K562 (cell line): ENCODE data around the gene SPINK5. TPM values are rescaled to one million over a fixed set of nuclear protein-coding genes. Genes with fewer than 3 reads are reported as not detected.

Source experiments
- ATAC-seq: fragments of 200-7000 bp; cut with Tn5 transposase; 3 replicates; pipeline ENCODE4 v1.9.1; 2020; ENCODE audit warnings: moderate library complexity
- BruUV-seq: library from RNA; stranded (reverse); fragments of 400-500 nt; replicated peaks from 2 replicates; lab custom pipeline; 2021; lab: Mats Ljungman, UMichigan
- CTCF ChIA-PET: fragments of 300-600 bp; formaldehyde crosslinking; extraction: SDS; loops from one replicate; lab custom pipeline; 2021; ENCODE audit warnings: low intra/inter-chr PET ratio; lab: Yijun Ruan, JAX
- POLR2A ChIA-PET: fragments of 300-600, 350-650 bp; sonication (Branson Sonifier 250); formaldehyde crosslinking; extraction: SDS; loops from one replicate; lab custom pipeline; 2021; ENCODE audit warnings: antibody characterized with exemption, inconsistent platforms; lab: Yijun Ruan, JAX
- DNase-seq, 4 experiments: peaks; one replicate each; pipeline versions ENCODE4 v3.0.0 to v3.0.0-alpha.2; 2011 to 2018; ENCODE audit warnings: low spot score in 3 of 4, mixed read lengths in 3 of 4; ENCODE audit errors: extremely low read depth in 1 of 4
- FAIRE-seq: peaks from 2 replicates; lab custom pipeline; 2011; peaks lifted over from hg19 to GRCh38; lab: Jason Lieb, UNC
- H2AFZ ChIP-seq: 2 replicates; pipeline ENCODE4 v1.6.0; 2011; ENCODE audit warnings: low read depth, low read length, control low read depth, inconsistent platforms
- H3K27ac ChIP-seq: fragments of 200-600 bp; 3 replicates; pipeline ENCODE4 v1.8.0; 2011; ENCODE audit warnings: low read depth, mild to moderate bottlenecking, control low read depth, inconsistent platforms, low read length, moderate library complexity, mixed read lengths; ENCODE audit errors: extremely low read depth
- H3K27me3 ChIP-seq, 2 experiments: fragments of 300-600 bp in 1 of 2; 2 replicates in 1 of 2; 3 replicates in 1 of 2; pipeline versions ENCODE4 v1.6.0 to v1.8.0; 2011; ENCODE audit warnings: inconsistent platforms in 2 of 2, low read length in 2 of 2, mild to moderate bottlenecking in 1 of 2, mixed read lengths in 1 of 2, moderate library complexity in 1 of 2; ENCODE audit not compliant: control insufficient read depth in 2 of 2, insufficient read depth in 2 of 2
- H3K36me3 ChIP-seq: fragments of 300-600 bp; 3 replicates; pipeline ENCODE4 v1.8.0; 2011; ENCODE audit warnings: mild to moderate bottlenecking, low read length, inconsistent platforms; ENCODE audit not compliant: control insufficient read depth, insufficient read depth
- H3K4me1 ChIP-seq, 2 experiments: fragments of 200-600 bp in 1 of 2; replicated peaks in 1 of 2; 2 replicates in 1 of 2; 3 replicates in 1 of 2; pipeline versions ENCODE4 v1.5.1 to v1.8.0; 2011; ENCODE audit warnings: inconsistent platforms in 2 of 2, low read length in 2 of 2, mild to moderate bottlenecking in 1 of 2, mixed read lengths in 1 of 2, moderate library complexity in 1 of 2; ENCODE audit not compliant: control insufficient read depth in 2 of 2, insufficient read depth in 2 of 2
- H3K4me2 ChIP-seq: 2 replicates; pipeline ENCODE4 v1.6.1; 2011; ENCODE audit warnings: low read length, control low read depth, inconsistent platforms, mixed read lengths; ENCODE audit not compliant: insufficient read depth
- H3K4me3 ChIP-seq: fragments of 200-600 bp; sonication (generic), shearing (Covaris generic); 2 replicates; pipeline ENCODE4 v1.5.1; 2016; ENCODE audit warnings: control low read depth, inconsistent platforms
- H3K79me2 ChIP-seq: fragments of 200-600 bp; 3 replicates; pipeline ENCODE4 v1.8.0; 2011; ENCODE audit warnings: low read length, inconsistent platforms; ENCODE audit not compliant: control insufficient read depth, insufficient read depth
- H3K9ac ChIP-seq, 2 experiments: 2 replicates each; pipeline versions ENCODE4 v1.6.0 to v1.6.1; 2011; ENCODE audit warnings: low read depth in 2 of 2, low read length in 2 of 2, control low read depth in 1 of 2, inconsistent platforms in 1 of 2, mild to moderate bottlenecking in 1 of 2, mixed read lengths in 1 of 2; ENCODE audit not compliant: insufficient read depth in 1 of 2
- H3K9me1 ChIP-seq: one replicate; pipeline ENCODE4 v1.6.0; 2011; ENCODE audit warnings: inconsistent platforms, mild to moderate bottlenecking, low read length, moderate library complexity; ENCODE audit not compliant: control insufficient read depth, insufficient read depth
- H3K9me3 ChIP-seq: replicated peaks from 2 replicates; pipeline ENCODE4 v1.5.1; 2011; ENCODE audit warnings: low read depth, low read length, inconsistent platforms; ENCODE audit not compliant: control insufficient read depth, insufficient read depth
- H4K20me1 ChIP-seq: replicated peaks from 2 replicates; pipeline ENCODE4 v1.6.1; 2011; ENCODE audit warnings: low read length, inconsistent platforms, mixed read lengths; ENCODE audit not compliant: control insufficient read depth, insufficient read depth
- HOMEZ ChIP-seq: fragments of 250-450 bp; sonication (Bioruptor Pico); IDR thresholded peaks from 2 replicates; pipeline ENCODE4 v1.4.0; 2020; ENCODE audit warnings: mild to moderate bottlenecking, moderate library complexity
- ILF3 ChIP-seq: fragments of 450-650 bp; IDR thresholded peaks from 2 replicates; pipeline ENCODE4 v1.6.1; 2018; ENCODE audit warnings: antibody characterized with exemption, mild to moderate bottlenecking, moderate library complexity, borderline replicate concordance
- JUND ChIP-seq, 2 experiments: IDR thresholded peaks; 2 replicates in 1 of 2; 3 replicates in 1 of 2; pipeline ENCODE4 v1.6.1; 2011; ENCODE audit warnings: borderline replicate concordance in 2 of 2, low read depth in 2 of 2, low read length in 2 of 2, improper control_type of control experiment in 1 of 2, missing biosample characterization in 1 of 2, missing genetic modification characterization in 1 of 2, missing genetic modification reagents in 1 of 2
- MYNN ChIP-seq, 2 experiments: sonication (generic); formaldehyde crosslinking in 1 of 2; IDR thresholded peaks; 2 replicates each; pipeline versions ENCODE4 v1.5.0 to v1.6.1; 2016 to 2020; ENCODE audit warnings: antibody characterized with exemption in 1 of 2, missing genetic modification reagents in 1 of 2
- POLR3G ChIP-seq: IDR thresholded peaks from 2 replicates; pipeline ENCODE4 v1.6.1; 2011; ENCODE audit not compliant: insufficient read length, insufficient replicate concordance; ENCODE audit errors: extremely low read depth
- RFX7 ChIP-seq: fragments of 250-450 bp; sonication (Bioruptor Pico); IDR thresholded peaks from 2 replicates; pipeline ENCODE4 v1.5.1; 2021; ENCODE audit warnings: mild to moderate bottlenecking
- SIRT6 ChIP-seq: IDR thresholded peaks from one replicate; pipeline ENCODE4 v1.6.1; 2012; ENCODE audit warnings: low read depth, mild to moderate bottlenecking, control low read depth, inconsistent platforms, low read length, moderate library complexity
- SMARCC2 ChIP-seq: fragments of 450-650 bp; IDR thresholded peaks from 2 replicates; pipeline ENCODE4 v1.6.1; 2017; ENCODE audit warnings: antibody characterized with exemption, moderate library complexity, mild to moderate bottlenecking, low read depth
- TEAD1 ChIP-seq, 2 experiments: fragments of 450-650 bp in 1 of 2; sonication (generic) in 1 of 2; formaldehyde crosslinking; IDR thresholded peaks; 2 replicates each; pipeline versions ENCODE4 v1.4.0 to v1.8.0; 2020 to 2022; ENCODE audit warnings: mild to moderate bottlenecking in 2 of 2, missing genetic modification reagents in 1 of 2
- USF2 ChIP-seq: sonication (generic); formaldehyde crosslinking; IDR thresholded peaks from 2 replicates; pipeline ENCODE4 v1.5.0; 2020; ENCODE audit warnings: missing genetic modification reagents
- WHSC1 ChIP-seq: IDR thresholded peaks from one replicate; pipeline ENCODE4 v1.6.1; 2012; ENCODE audit warnings: low read length, control low read depth, inconsistent platforms
- ZNF134 ChIP-seq: fragments of 250-450 bp; sonication (Bioruptor Pico); conservative IDR thresholded peaks from 2 replicates; pipeline ENCODE4 v1.4.0; 2020
- ZNF184 ChIP-seq: sonication (generic); formaldehyde crosslinking; IDR thresholded peaks from 2 replicates; pipeline ENCODE4 v1.5.0; 2020; ENCODE audit warnings: missing genetic modification reagents
- ZNF699 ChIP-seq: fragments of 250-450 bp; sonication (Bioruptor Pico); IDR thresholded peaks from 2 replicates; pipeline ENCODE4 v1.8.0; 2021; ENCODE audit warnings: mild to moderate bottlenecking, moderate library complexity; ENCODE audit not compliant: insufficient replicate concordance
- ZNF764 ChIP-seq: fragments of 250-450 bp; sonication (Bioruptor Pico); IDR thresholded peaks from 2 replicates; pipeline ENCODE4 v1.4.0; 2020; ENCODE audit warnings: low read depth, mild to moderate bottlenecking, moderate library complexity
- ZNF77 ChIP-seq: fragments of 250-450 bp; sonication (Bioruptor Pico); IDR thresholded peaks from 2 replicates; pipeline ENCODE4 v1.5.0; 2020
- WGBS: fragments of 100-300 bp; shearing (Covaris generic); methylation state at CpG from one replicate; pipeline ENCODE4 v1.1.6; 2016; ENCODE audit warnings: low coverage, mixed read lengths; ENCODE audit not compliant: insufficient coverage; ENCODE audit errors: missing lambda C conversion rate; 5-methylcytosine and 5-hydroxymethylcytosine counted together
- in situ Hi-C: fragments of 300-500 bp; cut with MboI; formaldehyde crosslinking; loops from 4 replicates; pipeline ENCODE4 v1.15.0; 2018; ENCODE audit warnings: inconsistent platforms, mixed read lengths
- intact Hi-C: fragments of 100-400 bp; cut with micrococcal nuclease; formaldehyde crosslinking; loops from 2 replicates; pipeline ENCODE4 v1.14.2; 2022
- polyA plus RNA-seq, 8 experiments: library from polyadenylated mRNA; depleted of rRNA in 4 of 8; stranded (reverse) in 5 of 8; unstranded in 3 of 8; fragments of >200 nt; fragmentation: Nextera tagmentation in 2 of 8; fragmentation: Illumina TruSeq in 1 of 8; extraction: Ambion mirVana in 2 of 8; extraction: Trizol in 1 of 8; gene quantifications; 2 replicates each; pipeline versions ENCODE4 v1.2.1 to v1.2.3, GENCODE V29; 2011 to 2014; ENCODE audit warnings: inconsistent platforms in 1 of 8, missing spikeins in 1 of 8
- total RNA-seq, 7 experiments: library from RNA; depleted of rRNA in 6 of 7; stranded (reverse); fragments of >200 nt in 6 of 7; fragmentation: Illumina TruSeq in 2 of 7; extraction: Trizol in 2 of 7; gene quantifications; 2 replicates each; pipeline versions ENCODE4 v1.2.1 to v1.2.3, GENCODE V29; 2011 to 2021; ENCODE audit warnings: low replicate concordance in 1 of 7
- TF ChIP-seq, protein P1 (sequence below), 2 experiments: IDR thresholded peaks; 2 replicates each; pipeline ENCODE4 v1.6.1; 2011; ENCODE audit warnings: borderline replicate concordance in 1 of 2, control low read depth in 1 of 2, low read depth in 1 of 2, low read length in 1 of 2, mild to moderate bottlenecking in 1 of 2, mixed read lengths in 1 of 2, moderate library complexity in 1 of 2; ENCODE audit not compliant: insufficient read depth in 1 of 2, insufficient read length in 1 of 2, poor library complexity in 1 of 2, severe bottlenecking in 1 of 2; ENCODE audit errors: extremely low read depth in 1 of 2

Gene SPINK5
- total and polyA plus RNA-seq, 9 of the 15 experiments (the other 6 are each of a cell fraction or from before 2014, with no cell fraction given): 0.07 to 0.68 (median 0.16) TPM; not detected in 1

DNA sequence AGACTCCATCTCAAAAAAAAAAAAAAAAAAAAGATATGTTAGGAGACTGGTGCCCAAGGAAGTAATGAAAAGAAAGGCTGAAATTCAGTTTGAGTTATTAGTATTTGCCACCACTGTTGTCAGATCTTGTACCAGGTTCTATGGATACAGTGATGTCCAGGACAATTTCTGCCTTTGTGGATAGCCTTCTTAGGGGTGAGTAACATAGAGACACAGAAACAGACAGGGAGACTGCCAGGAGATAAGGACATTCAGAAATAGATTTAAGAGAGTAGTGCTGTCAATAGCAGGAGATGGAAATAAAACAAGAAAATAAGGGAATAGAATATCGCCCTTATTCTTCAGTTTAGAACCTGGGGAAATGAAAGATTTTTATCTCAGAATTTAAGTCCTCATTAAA, 98.3 kb downstream of the SPINK5 start (continued):
- TF ChIP-seq SMARCC2: no peak
- TF ChIP-seq MYNN (IDR thresholded peaks at IDR 0.05): no peak
- no peak for TF ChIP-seq MYNN (CRISPR knock-in tag; IDR thresholded peaks at IDR 0.05)
- TF ChIP-seq ZNF764: no peak
- no peak for TF ChIP-seq JUND (IDR thresholded peaks at IDR 0.05; ENCODE audit: borderline replicate concordance, low read depth, low read length)
- TF ChIP-seq JUND (tag; IDR thresholded peaks at IDR 0.05; ENCODE audit: borderline replicate concordance, low read depth, low read length): no peak
- TF ChIP-seq RFX7: no peak
- TF ChIP-seq, protein P1, sequence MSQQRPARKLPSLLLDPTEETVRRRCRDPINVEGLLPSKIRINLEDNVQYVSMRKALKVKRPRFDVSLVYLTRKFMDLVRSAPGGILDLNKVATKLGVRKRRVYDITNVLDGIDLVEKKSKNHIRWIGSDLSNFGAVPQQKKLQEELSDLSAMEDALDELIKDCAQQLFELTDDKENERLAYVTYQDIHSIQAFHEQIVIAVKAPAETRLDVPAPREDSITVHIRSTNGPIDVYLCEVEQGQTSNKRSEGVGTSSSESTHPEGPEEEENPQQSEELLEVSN (IDR thresholded peaks at IDR 0.05; ENCODE audit: borderline replicate concordance in 1 of 2, extremely low read depth in 1 of 2, insufficient read depth in 1 of 2, insufficient read length in 1 of 2, low read depth in 1 of 2, low read length in 1 of 2, poor library complexity in 1 of 2, severe bottlenecking in 1 of 2): no peak
- no peak for TF ChIP-seq SIRT6

DNA sequence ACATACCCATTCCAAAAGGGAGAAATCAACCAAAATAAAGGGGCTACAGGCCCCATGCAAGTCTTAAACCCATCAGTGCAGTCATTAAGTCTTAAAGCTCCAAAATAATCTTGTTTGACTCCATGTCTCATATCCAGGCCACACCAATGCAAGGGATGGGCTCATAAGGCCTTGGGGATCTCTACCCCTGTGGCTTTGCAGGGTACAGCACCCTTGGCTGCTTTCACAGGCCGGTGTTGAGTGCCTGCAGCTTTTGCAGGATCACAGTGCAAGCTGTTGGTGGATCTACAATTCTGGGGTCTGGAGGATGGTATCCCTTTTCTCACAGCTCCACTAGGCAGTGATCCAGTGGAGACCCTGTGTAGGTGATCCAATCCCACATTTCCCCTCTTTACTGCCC, 99.6 kb downstream of the SPINK5 start:
- ATAC-seq (no peak), FAIRE-seq (no peak)
- TF ChIP-seq POLR3G (no peak), ZNF77 (CRISPR knock-in tag) (no peak), USF2 (CRISPR knock-in tag) (no peak), HOMEZ (no peak), ILF3 (no peak), TEAD1 (CRISPR knock-in tag; IDR thresholded peaks at IDR 0.05) (no peak), ZNF184 (CRISPR knock-in tag) (no peak), ZNF699 (no peak), WHSC1 (no peak), ZNF134 (CRISPR knock-in tag) (no peak)

More for the DNA sequence above, 99.6 kb downstream of the SPINK5 start:
- Histone ChIP-seq H3K79me2 (no peaks in the 10 kb centered on the region), H3K4me1 (no peaks in the 10 kb centered on the region), H4K20me1 (no peaks in the 10 kb centered on the region), H2AFZ (no peak overlapping the region), H3K9me3 (no peaks in the 10 kb centered on the region), H3K9ac (no peak overlapping the region), H3K4me2 (no peak overlapping the region), H3K9me1 (no peaks in the 10 kb centered on the region), H3K4me3 (no peak overlapping the region), H3K36me3 (no peaks in the 10 kb centered on the region), H3K27ac (no peak overlapping the region), H3K27me3 (no peaks in the 10 kb centered on the region)
- in situ Hi-C loops (no loop called here), intact Hi-C loops (no loop called here)
- no TSS peak for BruUV-seq
- 10% methylated on average over 1 of the region's 1 CpG for WGBS
- POLR2A ChIA-PET: no interaction called here
- no peak for DNase-seq
- CTCF ChIA-PET: no interaction called here
